ENCODE measurements around the gene PKIG.

The PKIG gene

GRCh38 chr20:44662261-44662660 lies 79.9 kb downstream of the PKIG start:
- no peak for DNase-seq (ENCODE audit: low spot score)

- DNase-seq (ENCODE audit: low spot score) = no peak
These were observed 81.8 kb downstream of the PKIG start for GRCh38 chr20:44664131-44664530.

GRCh38 chr20:44666066-44666465 lies 83.7 kb downstream of the PKIG start:
- DNase-seq (ENCODE audit: low spot score) = no peak

Data from Ammon's horn (tissue), 1 donor.